GM21528 (cell line): ENCODE measurements around the gene CCDC91.

Source experiments
- ATAC-seq: cut with Tn5 transposase; IDR thresholded peaks from one replicate; pipeline ENCODE4 v1.9.1; 2021; ENCODE audit warnings: mild to moderate bottlenecking, moderate library complexity; ENCODE audit not compliant: unreplicated experiment, low FRiP score

CCDC91 gene

DNA sequence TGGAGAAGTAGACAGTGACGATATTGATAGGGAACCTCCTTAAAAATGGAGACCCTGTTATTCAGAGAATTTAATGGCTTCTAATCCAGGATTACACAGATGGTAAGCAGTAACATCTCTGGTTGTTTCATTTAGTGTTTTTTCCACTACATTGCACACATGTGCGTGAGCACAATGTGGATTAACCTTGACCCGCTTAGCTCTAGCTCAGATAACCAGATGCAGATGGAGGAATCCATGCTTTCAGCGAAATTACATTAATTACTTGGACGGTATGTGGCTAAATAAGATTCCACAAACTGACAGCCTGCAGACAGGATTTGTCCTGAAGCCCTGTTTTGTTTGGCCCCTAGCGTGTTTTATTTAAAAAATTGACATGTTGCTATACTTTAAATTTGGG is 378.4 kb downstream of the CCDC91 start:
- no peak for ATAC-seq

DNA sequence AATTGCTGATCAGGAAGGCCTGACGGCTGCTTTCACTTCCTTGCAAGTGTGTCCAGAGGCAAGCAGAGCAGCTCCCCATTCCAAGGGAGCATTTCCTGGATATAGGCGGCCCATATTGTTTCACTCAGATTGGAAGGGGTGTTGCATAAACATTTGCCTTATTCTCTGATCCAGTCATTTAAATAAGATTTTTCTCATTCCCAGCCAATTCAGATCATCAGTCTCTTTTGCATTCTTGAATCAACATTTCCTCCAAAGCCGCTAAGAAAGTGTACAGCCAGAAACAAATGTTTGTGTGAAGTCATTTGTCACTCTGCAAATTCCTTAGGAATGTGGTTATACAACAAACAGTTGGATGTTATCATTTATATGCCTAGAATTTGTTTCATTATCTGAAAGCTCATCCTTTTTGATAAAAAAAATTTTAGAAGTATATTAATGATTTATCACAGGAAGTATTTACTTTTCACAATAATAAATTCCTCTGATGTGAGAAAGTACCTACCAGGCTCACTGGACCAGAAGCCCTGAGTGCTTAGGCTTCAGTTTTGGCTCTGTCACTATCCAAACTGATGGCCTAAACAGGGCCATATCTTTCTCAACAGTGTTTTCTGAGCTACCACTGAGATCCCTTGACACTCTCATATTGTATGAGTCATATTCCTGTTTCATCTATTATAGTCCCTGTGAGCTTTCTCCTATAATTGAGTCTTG is 379.6 kb downstream of the CCDC91 start:
- ATAC-seq, result no peak

DNA sequence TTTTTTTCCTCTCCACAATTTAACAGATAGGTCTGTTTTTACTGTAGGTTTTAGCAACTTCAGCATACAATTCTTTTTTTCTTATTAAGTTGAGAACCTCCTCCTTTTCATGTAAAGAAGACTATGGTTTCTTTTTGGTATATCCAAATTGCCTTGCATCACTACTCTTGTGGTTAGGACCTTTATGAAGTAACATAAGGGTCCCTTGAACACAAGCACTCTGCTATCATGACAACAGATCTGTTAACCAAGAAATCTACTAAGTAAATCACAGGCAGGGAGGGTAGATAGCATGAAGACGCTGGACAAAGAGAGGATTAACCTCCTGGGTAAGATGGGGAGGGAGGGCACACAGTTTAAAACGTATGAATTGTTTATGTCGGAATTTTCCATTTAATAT is 380.6 kb downstream of the CCDC91 start:
- ATAC-seq, result no peak

DNA sequence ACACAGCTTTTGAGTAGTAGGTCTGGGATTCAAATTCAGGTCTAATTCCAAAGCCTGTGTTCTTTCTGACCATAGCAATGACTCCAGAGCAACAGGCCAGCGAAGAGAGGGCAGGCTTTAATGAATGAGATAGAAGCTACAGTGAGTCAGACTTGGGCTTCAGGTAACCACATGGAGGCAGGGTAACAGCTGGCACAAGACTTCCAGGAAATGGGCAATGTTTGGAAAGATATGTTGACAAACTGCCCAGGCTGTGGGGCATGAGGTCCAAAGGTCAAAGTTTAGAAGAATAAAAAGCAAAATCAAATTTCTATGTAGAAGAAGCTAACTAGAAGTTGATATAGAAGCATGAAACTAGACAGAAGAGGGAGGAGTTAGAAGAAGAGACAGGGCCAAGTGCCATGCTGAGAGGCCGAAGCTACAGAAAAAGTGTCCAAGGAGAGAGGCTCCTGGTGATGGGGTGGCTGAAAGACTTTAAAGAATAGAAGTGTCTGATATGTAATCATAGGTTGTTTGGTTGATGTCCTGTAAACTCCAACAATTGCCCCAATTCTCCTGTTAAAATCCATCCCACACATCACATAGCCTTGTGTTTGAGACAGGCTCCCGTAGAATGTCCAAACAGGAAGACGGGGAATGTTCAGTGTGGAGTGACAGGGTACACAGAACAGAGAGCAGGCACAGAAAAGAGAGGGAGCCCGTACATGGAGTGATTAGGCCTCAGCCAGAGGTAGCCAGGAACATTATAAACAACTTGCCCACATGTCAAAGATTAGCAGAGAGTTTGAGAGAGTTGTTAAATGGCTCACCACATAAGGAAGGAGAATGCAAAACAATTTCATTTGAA is 384.7 kb downstream of the CCDC91 start:
- no peak for ATAC-seq

DNA sequence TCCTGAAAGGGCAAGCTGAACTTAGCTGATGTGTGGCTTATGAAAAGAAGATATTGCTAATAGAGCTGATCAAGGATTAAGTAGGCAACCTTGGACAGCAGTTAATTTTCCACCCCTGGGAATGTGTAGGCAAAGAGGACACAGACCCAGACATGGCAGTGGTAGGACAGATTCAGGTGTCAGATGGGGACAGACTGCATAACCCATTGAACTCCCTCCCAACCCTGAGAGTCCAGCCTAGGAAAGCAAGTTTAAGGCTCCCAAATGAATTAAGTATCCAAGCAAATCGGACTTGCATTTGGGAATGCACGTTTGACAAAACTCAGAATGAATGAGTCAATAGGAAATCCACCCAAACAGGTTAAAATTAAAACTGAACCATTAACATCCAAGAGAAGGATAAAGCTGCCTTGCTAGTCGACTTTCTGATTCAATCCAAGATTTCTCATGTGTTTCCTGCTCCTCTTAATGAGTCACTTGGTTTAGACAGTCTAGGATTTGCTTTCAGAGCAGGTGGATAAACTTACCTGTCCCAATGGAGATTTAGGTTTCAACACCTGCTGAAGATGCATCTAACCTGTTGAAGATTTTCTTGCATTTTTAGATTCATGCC is 385.4 kb downstream of the CCDC91 start:
- ATAC-seq, result no peak

DNA sequence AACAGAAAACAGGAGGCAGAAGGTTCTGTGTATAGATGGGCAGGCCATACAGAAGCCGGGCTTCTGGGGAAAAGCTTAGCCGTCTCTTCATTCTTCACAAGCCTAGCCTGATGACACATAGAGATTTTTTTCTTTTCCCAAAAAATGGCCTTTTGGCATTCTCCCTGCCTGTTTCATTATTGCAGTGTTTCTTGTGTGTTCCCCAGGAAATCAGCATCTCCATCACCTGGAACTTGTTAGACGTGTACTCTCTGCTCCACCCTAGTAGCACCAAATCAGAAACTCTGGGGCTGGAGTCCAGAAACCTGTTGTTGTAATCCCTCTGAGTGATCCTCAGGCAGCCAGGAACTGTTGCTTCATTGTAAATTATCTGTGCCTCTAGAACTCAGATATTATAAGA is 388.1 kb downstream of the CCDC91 start:
- no peak for ATAC-seq

DNA sequence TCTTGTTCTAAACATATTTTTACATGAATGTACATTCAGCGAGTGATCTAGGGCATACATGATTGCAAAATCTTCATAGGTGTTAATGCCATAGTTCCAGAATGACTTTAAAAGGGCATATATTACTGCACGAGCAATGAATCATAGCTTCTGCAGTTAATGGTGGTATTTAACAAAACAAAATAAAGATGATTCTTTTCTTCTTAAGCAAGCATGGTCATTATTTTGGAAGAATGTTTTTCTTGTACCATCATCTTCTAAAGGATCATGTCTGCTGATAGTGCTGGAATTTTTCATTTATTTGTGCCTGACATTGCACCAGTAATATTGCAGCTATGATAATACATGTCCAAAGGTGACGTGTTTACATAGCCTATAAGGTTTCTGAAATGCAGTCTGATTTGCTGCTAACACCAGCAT is 388.6 kb downstream of the CCDC91 start:
- no peak for ATAC-seq

DNA sequence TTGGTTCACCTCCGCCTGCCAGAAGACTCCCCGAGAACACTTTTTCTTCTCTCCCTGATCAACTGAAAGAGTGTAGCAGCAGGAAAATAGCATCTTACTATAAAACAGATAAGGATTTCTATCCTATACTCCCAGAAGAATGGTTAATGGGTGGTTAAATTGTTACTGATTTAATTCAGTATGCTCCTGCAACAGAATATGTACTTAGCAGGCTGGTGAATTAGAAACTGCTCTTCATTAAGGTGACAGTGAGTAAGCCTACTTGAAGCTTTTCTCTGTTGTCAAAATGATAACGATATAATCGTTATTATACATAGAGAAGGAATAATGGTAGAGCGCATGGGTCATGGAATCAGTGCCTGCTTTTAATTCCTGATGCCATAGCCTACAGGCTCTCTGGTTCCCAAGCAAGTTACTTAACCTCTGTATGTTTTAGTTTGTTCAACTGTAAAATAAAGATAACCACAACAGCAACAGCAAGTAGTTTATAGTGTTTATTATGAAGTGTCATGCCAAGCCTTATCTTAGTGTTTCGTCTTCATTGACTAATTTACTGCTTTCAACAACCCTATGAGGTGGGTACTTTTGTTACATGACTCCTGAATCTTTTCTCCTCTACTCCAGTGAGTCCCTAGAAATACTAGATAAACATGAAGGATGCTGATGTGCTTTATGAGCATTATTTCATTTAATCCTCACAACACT is 392.6 kb downstream of the CCDC91 start:
- ATAC-seq, result no peak

DNA sequence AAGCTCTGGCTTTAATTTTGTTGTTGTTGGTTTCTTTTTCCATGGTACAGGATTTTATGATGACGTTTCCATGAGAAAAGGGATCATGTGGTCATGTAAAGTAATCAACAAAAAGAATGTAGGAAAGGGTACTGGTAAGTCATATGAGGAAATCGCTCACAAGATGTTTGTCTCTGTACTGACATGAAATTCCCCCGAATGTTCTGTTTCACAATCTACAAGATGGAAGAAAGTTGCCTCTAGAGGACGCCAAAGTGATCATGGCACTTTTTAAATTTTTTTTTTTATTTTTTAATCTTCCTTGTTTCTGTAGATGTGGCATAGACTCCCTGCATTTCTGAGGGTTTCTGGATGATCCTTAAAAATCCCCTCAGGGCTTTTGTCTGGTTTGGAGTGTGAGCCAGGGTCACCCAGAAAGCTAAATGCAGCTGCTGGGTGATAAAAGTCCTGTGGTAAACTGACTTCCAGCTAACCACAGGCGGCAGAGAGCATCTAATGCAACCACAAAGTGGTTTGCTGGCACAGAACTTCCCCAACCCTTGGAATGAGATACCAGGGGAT is 393.5 kb downstream of the CCDC91 start:
- no peak for ATAC-seq

DNA sequence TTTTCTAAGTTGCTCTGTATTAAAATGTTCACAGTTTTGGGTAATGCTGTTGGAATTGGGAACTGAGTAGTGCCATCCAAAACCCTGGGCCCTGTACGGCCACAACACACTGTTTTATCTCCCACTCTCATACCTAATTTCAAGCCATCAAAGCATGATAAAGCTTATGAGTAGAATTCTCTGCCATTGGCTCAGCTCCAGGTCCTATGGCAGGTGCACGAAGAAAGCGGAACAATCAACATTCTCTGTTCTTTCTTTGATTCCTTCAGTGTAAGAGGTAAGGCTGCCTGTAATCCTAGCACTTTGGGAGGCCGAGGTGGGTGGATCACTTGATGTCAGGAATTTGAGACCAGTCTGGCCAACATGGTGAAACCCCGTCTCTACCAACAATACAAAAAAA is 394.9 kb downstream of the CCDC91 start:
- ATAC-seq, result no peak

DNA sequence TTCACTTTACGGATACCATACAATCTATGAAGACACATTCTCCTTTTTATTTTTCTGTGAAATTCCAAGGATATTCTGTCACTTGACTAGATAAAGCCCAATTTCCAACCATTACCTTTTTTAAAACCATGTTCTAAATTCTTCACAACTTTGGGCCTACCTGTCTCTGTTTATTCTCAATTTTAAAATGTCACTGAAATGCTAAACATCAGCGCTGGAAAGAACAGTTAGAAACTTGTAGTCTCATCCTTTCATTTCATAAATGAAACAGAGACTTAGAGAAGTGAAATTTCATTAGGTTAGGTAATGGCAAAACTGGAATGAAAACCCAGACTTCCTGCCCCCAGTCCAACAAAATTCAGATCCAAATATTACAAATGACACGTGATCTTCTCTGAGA is 396.2 kb downstream of the CCDC91 start:
- ATAC-seq, result no peak

DNA sequence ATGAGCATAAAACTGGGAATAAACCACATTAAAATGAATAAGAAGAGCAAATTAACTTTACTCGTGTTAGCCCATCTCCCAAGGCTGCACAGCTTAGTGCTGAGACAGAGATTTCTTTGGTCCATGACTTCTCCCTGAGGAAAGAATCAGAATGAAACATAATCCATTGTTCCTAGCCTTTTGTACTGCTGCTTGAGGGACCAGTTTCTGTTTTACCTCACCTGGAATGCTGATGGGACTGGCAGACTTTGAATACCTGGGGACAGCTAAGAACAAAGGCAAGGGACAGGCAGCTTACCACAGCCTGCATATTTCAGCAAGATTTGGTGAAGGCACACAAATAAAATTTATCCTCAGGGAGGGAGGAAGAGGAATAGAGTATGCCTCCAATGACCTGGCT is 401.6 kb downstream of the CCDC91 start:
- ATAC-seq, result no peak
